CD14-positive monocyte (primary cell): ENCODE results near the gene KCNH5. TPM values are rescaled to one million over a fixed set of nuclear protein-coding genes. Genes with fewer than 3 reads are reported as not detected.
"Not testable (repeated sequence)": the region's sequence is repeated elsewhere in the genome, so short reads cannot be mapped to it uniquely, and the experiment has no call there.

Experiments used
- DNase-seq, 3 donors: peaks; one replicate each; pipeline ENCODE4 v3.0.0-alpha.2; 2011 to 2022
- H2AFZ ChIP-seq: 2 replicates; pipeline ENCODE4 v1.6.0; 2012; ENCODE audit warnings: mild to moderate bottlenecking, low read depth, low read length, inconsistent platforms; ENCODE audit not compliant: insufficient read depth, poor library complexity, severe bottlenecking
- H3K27ac ChIP-seq, 2 donors: 1 replicate in 1 of 2; 2 replicates in 1 of 2; pipeline ENCODE4 v1.5.1; 2012 to 2013; ENCODE audit warnings: low read length in 2 of 2, control low read depth in 1 of 2, inconsistent platforms in 1 of 2, low read depth in 1 of 2, mild to moderate bottlenecking in 1 of 2
- H3K27me3 ChIP-seq, 2 donors: one replicate each; pipeline versions ENCODE4 v1.6.0 to v1.6.1; 2011 to 2013; ENCODE audit warnings: low read length in 2 of 2; ENCODE audit not compliant: control insufficient read depth in 2 of 2, insufficient read depth in 2 of 2
- H3K36me3 ChIP-seq, 2 donors: replicated peaks in 1 of 2; 1 replicate in 1 of 2; 2 replicates in 1 of 2; pipeline versions ENCODE4 v1.5.1 to v1.6.1; 2012 to 2013; ENCODE audit warnings: low read length in 2 of 2, control low read depth in 1 of 2, inconsistent platforms in 1 of 2, mild to moderate bottlenecking in 1 of 2; ENCODE audit not compliant: insufficient read depth in 2 of 2, control insufficient read depth in 1 of 2
- H3K4me1 ChIP-seq, 2 donors: 1 replicate in 1 of 2; 2 replicates in 1 of 2; pipeline versions ENCODE4 v1.5.1 to v1.6.1; 2012 to 2013; ENCODE audit warnings: low read length in 2 of 2, control low read depth in 1 of 2, inconsistent platforms in 1 of 2, mild to moderate bottlenecking in 1 of 2, moderate library complexity in 1 of 2; ENCODE audit not compliant: insufficient read depth in 2 of 2, control insufficient read depth in 1 of 2
- H3K4me2 ChIP-seq: replicated peaks from 2 replicates; pipeline ENCODE3; 2012; ENCODE audit warnings: low read length, moderate library complexity, mild to moderate bottlenecking; ENCODE audit not compliant: poor library complexity, severe bottlenecking; ENCODE audit errors: extremely low read depth
- H3K4me3 ChIP-seq, 3 experiments: fragments of 200-600 bp in 1 of 3; sonication (generic) in 1 of 3; replicated peaks in 1 of 3; 1 replicate in 2 of 3; 2 replicates in 1 of 3; pipeline ENCODE4 v1.5.1; 2011 to 2013; ENCODE audit warnings: low read length in 3 of 3, mild to moderate bottlenecking in 3 of 3, control low read depth in 2 of 3, low read depth in 2 of 3, inconsistent platforms in 1 of 3, moderate library complexity in 1 of 3
- H3K79me2 ChIP-seq: 2 replicates; pipeline ENCODE4 v1.6.0; 2012; ENCODE audit warnings: mild to moderate bottlenecking, control low read depth, inconsistent platforms, low read length, moderate library complexity; ENCODE audit not compliant: insufficient read depth
- H3K9ac ChIP-seq: 2 replicates; pipeline ENCODE4 v1.6.0; 2017; ENCODE audit warnings: low read length, mild to moderate bottlenecking; ENCODE audit not compliant: insufficient read depth, poor library complexity, severe bottlenecking
- H3K9me3 ChIP-seq, 2 donors: replicated peaks in 1 of 2; 1 replicate in 1 of 2; 2 replicates in 1 of 2; pipeline versions ENCODE4 v1.5.1 to v1.6.1; 2012 to 2013; ENCODE audit warnings: low read length in 2 of 2, control low read depth in 1 of 2; ENCODE audit not compliant: control insufficient read depth in 1 of 2, insufficient read depth in 1 of 2
- H4K20me1 ChIP-seq: 2 replicates; pipeline ENCODE4 v1.6.0; 2012; ENCODE audit warnings: mild to moderate bottlenecking, low read length, control low read depth, moderate library complexity; ENCODE audit not compliant: insufficient read depth
- H3K27ac Mint-ChIP-seq, 7 donors: one replicate each; pipeline ENCODE4 v1.8.0; 2020; ENCODE audit warnings: mild to moderate bottlenecking in 7 of 7, mixed read lengths in 7 of 7, moderate library complexity in 6 of 7, inconsistent platforms in 2 of 7
- H3K27me3 Mint-ChIP-seq, 3 donors: one replicate each; pipeline ENCODE4 v1.8.0; 2021 to 2022; ENCODE audit warnings: low read depth in 3 of 3, mild to moderate bottlenecking in 3 of 3, mixed read lengths in 3 of 3, moderate library complexity in 3 of 3, inconsistent platforms in 1 of 3
- H3K36me3 Mint-ChIP-seq, 2 donors: one replicate each; pipeline ENCODE4 v1.8.0; 2020; ENCODE audit warnings: mixed read lengths in 2 of 2, inconsistent platforms in 1 of 2, mild to moderate bottlenecking in 1 of 2
- H3K4me1 Mint-ChIP-seq: one replicate; pipeline ENCODE4 v1.8.0; 2020; ENCODE audit warnings: mild to moderate bottlenecking, mixed read lengths
- H3K4me3 Mint-ChIP-seq, 2 donors: one replicate each; pipeline ENCODE4 v1.8.0; 2020; ENCODE audit warnings: mild to moderate bottlenecking in 2 of 2, mixed read lengths in 2 of 2, moderate library complexity in 1 of 2
- H3K9me3 Mint-ChIP-seq, 7 donors: one replicate each; pipeline ENCODE4 v1.8.0; 2020 to 2022; ENCODE audit warnings: mixed read lengths in 7 of 7, mild to moderate bottlenecking in 6 of 7, moderate library complexity in 6 of 7, inconsistent platforms in 2 of 7
- CTCF ChIP-seq: fragments of 200-600 bp; IDR thresholded peaks from one replicate; pipeline ENCODE4 v1.8.0; 2022; ENCODE audit warnings: antibody characterized with exemption, mild to moderate bottlenecking
- WGBS: methylation state at CpG from one replicate; pipeline ENCODE4 v1.1.5; 2013; ENCODE audit warnings: missing lambda C conversion rate; ENCODE audit not compliant: insufficient coverage; 5-methylcytosine and 5-hydroxymethylcytosine counted together
- intact Hi-C, 2 donors: fragments of 100-400 bp; cut with micrococcal nuclease; formaldehyde crosslinking; loops; one replicate each; pipeline versions ENCODE4 v1.15.0 to v1.15.1; 2023
- polyA plus RNA-seq, 3 donors: library from polyadenylated mRNA; depleted of rRNA in 1 of 3; unstranded in 2 of 3; stranded (reverse) in 1 of 3; fragments of 300-500 nt in 2 of 3; fragments of >200 nt in 1 of 3; fragmentation: Illumina TruSeq in 2 of 3; gene quantifications; 1 replicate in 2 of 3; 2 replicates in 1 of 3; pipeline ENCODE4 v1.2.3, GENCODE V29; 2012 to 2021

The KCNH5 gene
- polyA plus RNA-seq, 3 donors: not detected

DNA sequence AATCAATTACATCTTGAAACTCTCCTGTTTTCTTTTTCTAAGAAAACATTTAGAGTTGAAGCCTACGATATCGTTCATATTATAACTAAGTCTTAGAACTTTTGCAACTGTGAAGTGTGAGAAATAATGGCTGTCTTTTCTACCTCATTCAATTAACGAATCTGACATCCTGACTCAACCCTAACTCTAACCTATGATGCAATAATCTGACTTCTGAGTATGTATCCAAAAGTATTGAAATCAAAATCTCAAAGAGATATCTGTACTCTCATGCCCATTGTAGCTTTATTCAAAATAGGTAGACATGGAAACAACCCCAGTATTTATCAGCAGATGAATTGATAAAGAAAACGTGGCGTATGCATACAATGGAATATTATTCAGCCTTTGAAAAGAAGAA is 252.7 kb downstream of the KCNH5 start:
- DNase-seq: no peak
- peaks cover 0 to 8% (median 2%) of the 10 kb centered on the region in 7 donors for H3K9me3 Mint-ChIP-seq
- H3K27me3 Mint-ChIP-seq: no peaks in the 10 kb centered on the region
- H3K4me1 ChIP-seq: no peaks in the 10 kb centered on the region
- H3K27me3 ChIP-seq: no peaks in the 10 kb centered on the region
- no peak overlapping the region for H3K4me2 ChIP-seq
- intact Hi-C loops: no loop called here
- H3K4me1 Mint-ChIP-seq: no peaks in the 10 kb centered on the region
- no peak overlapping the region for H3K9ac ChIP-seq
- no peak overlapping the region for H3K4me3 Mint-ChIP-seq
- no peaks in the 10 kb centered on the region for H4K20me1 ChIP-seq
- no peaks in the 10 kb centered on the region for H3K79me2 ChIP-seq
- no peak overlapping the region for H3K27ac ChIP-seq
- no peaks in the 10 kb centered on the region for H3K36me3 Mint-ChIP-seq
- no peaks in the 10 kb centered on the region for H3K36me3 ChIP-seq
- H2AFZ ChIP-seq: no peak overlapping the region
- H3K9me3 ChIP-seq: peaks cover 3 to 11% of the 10 kb centered on the region in 2 donors
- TF ChIP-seq CTCF: no peak
- H3K27ac Mint-ChIP-seq: no peak overlapping the region
- WGBS: no CpG with 5 or more reads among the region's 5 CpGs
- no peak overlapping the region for H3K4me3 ChIP-seq

GRCh38 chr14:62781328-62781727 is 263.9 kb downstream of the KCNH5 start:
- intact Hi-C loops, H2AFZ ChIP-seq, H3K27ac Mint-ChIP-seq, H3K27me3 Mint-ChIP-seq, H3K4me3 ChIP-seq, H3K27ac ChIP-seq, H3K36me3 ChIP-seq, H3K79me2 ChIP-seq, H3K27me3 ChIP-seq, H3K36me3 Mint-ChIP-seq, H3K4me2 ChIP-seq, H3K4me1 ChIP-seq, H3K4me3 Mint-ChIP-seq, H3K4me1 Mint-ChIP-seq, DNase-seq, H4K20me1 ChIP-seq, H3K9ac ChIP-seq: not testable (repeated sequence)
- peaks cover 4 to 21% (median 8%) of the 10 kb centered on the region in 7 donors for H3K9me3 Mint-ChIP-seq
- WGBS: 62% methylated on average over 11 of the region's 15 CpGs
- H3K9me3 ChIP-seq: peaks cover 15 to 16% of the 10 kb centered on the region in 2 donors
